ENCODE results near the gene EVI5.

DNA sequence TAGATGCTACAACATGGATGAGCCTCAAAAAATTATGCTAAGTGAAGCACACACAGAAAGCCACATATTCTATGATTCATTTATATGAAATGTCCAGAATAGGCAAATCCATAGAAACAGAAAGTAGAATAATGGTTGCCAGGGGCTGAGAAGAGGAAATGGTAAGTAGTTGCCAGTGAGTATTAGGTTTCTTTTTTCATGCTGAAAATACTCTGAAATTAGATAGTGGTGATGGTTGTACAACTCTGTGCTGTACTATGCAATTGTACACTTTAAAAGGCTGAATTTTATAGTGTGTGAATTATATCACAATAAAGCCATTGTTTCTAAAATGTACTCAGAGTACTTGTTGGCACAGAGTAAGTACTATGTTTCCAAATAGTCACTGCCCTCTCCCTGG is 282.7 kb downstream of the EVI5 start:
- no peak for TF ChIP-seq CTCF (IDR thresholded peaks at IDR 0.05; ENCODE audit: poor library complexity, severe bottlenecking)
- no peak for TF ChIP-seq EZH2 (IDR thresholded peaks at IDR 0.05; ENCODE audit: borderline replicate concordance, insufficient read depth, low read length, poor library complexity, severe bottlenecking)
- TF ChIP-seq POLR2AphosphoS5 (IDR thresholded peaks at IDR 0.05) = no peak
- no peak for TF ChIP-seq EP300 (conservative IDR thresholded peaks at IDR 0.05; ENCODE audit: poor library complexity, severe bottlenecking)
- TF ChIP-seq TAF1 (IDR thresholded peaks at IDR 0.05; ENCODE audit: low read depth) = no peak
- TF ChIP-seq SMC3 (conservative IDR thresholded peaks at IDR 0.05; ENCODE audit: poor library complexity) = no peak
- no peak for TF ChIP-seq REST (IDR thresholded peaks at IDR 0.05; ENCODE audit: borderline replicate concordance)
- TF ChIP-seq RAD21 (conservative IDR thresholded peaks at IDR 0.05) = no peak
